ENCODE measurements around the gene OPA1.

DNA sequence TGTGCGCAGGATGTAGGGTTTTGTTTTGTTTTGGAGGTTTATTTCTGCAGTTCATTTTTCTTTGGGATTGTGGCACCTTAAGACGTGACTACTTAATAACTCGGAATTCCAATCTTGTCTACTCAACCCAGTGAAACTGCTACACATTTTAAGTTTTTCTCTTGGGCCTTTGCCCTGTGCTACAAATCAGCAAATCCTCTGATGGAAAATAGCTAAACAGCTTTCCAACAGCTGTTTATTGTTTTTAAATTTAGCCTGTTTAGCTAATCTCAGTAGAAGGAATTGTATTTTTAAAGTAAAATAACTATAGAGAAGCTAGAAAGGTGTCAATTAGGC is 48.4 kb downstream of the OPA1 start:
- TF ChIP-seq EP300 (IDR thresholded peaks at IDR 0.05) (no peak), POLR2A (IDR thresholded peaks at IDR 0.05) (no peak), CTCF (IDR thresholded peaks at IDR 0.05) (no peak), POLR2AphosphoS5 (IDR thresholded peaks at IDR 0.05) (no peak)
